Measurements from ENCODE around the gene HSPA1A. TPM values are rescaled to one million over a fixed set of nuclear protein-coding genes. Genes with fewer than 3 reads are reported as not detected.
"Not testable (repeated sequence)": the region's sequence is repeated elsewhere in the genome, so short reads cannot be mapped to it uniquely, and the experiment has no call there.

HSPA1A gene
- total RNA-seq, 1 experiment from 2014 or later = 20.3 TPM

DNA sequence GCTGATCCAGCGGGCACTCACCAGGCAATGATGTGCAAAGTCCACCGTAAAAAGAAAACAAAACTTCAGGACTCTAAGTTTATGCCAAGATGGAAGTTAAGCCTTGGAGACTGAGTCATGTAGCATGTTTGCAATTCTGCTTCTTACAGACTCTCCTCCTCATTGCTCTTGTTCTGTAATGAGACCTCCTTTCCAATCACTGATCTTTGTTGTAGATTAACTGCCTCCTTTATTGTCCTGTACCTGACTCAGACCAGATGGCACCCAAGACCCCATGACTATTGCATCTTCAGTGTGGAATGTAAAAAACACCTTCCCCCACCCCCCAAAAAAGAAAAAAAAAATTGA is 36.1 kb downstream of the HSPA1A start:
- H3K27ac Mint-ChIP-seq (ENCODE audit: low read depth, unreplicated experiment) = no peak overlapping the region
- no peaks in the 10 kb centered on the region for H3K9me3 Mint-ChIP-seq (ENCODE audit: unreplicated experiment)
- BruUV-seq (replicated peaks) = no TSS peak
- intact Hi-C loops (cut with micrococcal nuclease) = no loop called here
- H3K4me1 Mint-ChIP-seq (ENCODE audit: insufficient read depth, unreplicated experiment) = no peaks in the 10 kb centered on the region
- no peaks in the 10 kb centered on the region for H3K27me3 Mint-ChIP-seq (ENCODE audit: insufficient read depth, unreplicated experiment)
- DNase-seq (ENCODE audit: unreplicated experiment) = no peak
- TF ChIP-seq, protein P1, sequence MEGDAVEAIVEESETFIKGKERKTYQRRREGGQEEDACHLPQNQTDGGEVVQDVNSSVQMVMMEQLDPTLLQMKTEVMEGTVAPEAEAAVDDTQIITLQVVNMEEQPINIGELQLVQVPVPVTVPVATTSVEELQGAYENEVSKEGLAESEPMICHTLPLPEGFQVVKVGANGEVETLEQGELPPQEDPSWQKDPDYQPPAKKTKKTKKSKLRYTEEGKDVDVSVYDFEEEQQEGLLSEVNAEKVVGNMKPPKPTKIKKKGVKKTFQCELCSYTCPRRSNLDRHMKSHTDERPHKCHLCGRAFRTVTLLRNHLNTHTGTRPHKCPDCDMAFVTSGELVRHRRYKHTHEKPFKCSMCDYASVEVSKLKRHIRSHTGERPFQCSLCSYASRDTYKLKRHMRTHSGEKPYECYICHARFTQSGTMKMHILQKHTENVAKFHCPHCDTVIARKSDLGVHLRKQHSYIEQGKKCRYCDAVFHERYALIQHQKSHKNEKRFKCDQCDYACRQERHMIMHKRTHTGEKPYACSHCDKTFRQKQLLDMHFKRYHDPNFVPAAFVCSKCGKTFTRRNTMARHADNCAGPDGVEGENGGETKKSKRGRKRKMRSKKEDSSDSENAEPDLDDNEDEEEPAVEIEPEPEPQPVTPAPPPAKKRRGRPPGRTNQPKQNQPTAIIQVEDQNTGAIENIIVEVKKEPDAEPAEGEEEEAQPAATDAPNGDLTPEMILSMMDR (IDR thresholded peaks at IDR 0.05; ENCODE audit: unreplicated experiment) = no peak
- ChIA-PET CTCF (interaction anchor here (0.6 to 0.9 kb wide), 2 partner anchors 45 to 81 kb away, joined by 3 to 4 read pairs; no protein-coding TSS in a partner anchor), POLR2A (no interaction called here)
- H3K4me3 Mint-ChIP-seq (ENCODE audit: unreplicated experiment) = no peak overlapping the region
- H3K36me3 Mint-ChIP-seq (ENCODE audit: insufficient read depth, unreplicated experiment) = no peaks in the 10 kb centered on the region

DNA sequence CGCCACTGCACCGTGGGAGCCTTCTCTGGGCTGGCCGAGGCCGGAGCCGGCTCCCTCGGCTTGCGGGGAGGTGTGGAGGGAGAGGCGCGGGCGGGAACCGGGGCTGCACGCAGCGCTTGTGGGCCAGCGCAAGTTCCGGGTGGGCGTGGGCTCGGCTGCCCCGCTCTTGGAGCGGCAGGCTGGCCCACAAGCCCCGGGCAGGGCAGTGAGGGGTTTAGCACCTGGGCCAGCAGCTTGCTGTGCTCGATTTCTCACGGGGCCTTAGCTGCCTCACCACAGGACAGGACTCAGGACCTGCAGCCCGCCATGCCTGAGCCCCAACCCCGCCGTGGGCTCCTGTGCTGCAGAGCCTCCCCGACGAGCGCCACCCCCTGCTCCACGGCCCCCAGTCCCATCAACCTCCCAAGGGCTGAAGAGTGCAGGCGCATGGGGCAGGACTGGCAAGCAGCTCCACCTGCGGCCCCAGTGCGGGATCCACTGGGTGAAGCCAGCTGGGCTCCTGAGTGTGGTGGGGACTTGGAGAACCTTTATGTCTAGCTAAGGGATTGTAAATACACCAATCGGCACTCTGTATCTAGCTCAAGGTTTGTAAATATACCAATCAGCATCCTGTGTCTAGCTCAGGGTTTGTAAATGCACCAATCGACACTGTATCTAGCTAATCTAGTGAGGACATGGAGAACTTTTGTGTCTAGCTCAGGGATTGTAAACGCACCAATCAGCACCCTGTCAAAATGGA is 36.8 kb downstream of the HSPA1A start:
- H3K4me3 Mint-ChIP-seq (ENCODE audit: unreplicated experiment); CTCF ChIA-PET; intact Hi-C loops (cut with micrococcal nuclease); H3K27ac Mint-ChIP-seq (ENCODE audit: low read depth, unreplicated experiment); BruUV-seq (replicated peaks); H3K36me3 Mint-ChIP-seq (ENCODE audit: insufficient read depth, unreplicated experiment); H3K4me1 Mint-ChIP-seq (ENCODE audit: insufficient read depth, unreplicated experiment); DNase-seq (ENCODE audit: unreplicated experiment); H3K27me3 Mint-ChIP-seq (ENCODE audit: insufficient read depth, unreplicated experiment); H3K9me3 Mint-ChIP-seq (ENCODE audit: unreplicated experiment): not testable (repeated sequence)
- POLR2A ChIA-PET = interaction anchor here (0.6 kb wide), 1 partner anchor 310 kb away, joined by 3 read pairs; no protein-coding TSS in a partner anchor

DNA sequence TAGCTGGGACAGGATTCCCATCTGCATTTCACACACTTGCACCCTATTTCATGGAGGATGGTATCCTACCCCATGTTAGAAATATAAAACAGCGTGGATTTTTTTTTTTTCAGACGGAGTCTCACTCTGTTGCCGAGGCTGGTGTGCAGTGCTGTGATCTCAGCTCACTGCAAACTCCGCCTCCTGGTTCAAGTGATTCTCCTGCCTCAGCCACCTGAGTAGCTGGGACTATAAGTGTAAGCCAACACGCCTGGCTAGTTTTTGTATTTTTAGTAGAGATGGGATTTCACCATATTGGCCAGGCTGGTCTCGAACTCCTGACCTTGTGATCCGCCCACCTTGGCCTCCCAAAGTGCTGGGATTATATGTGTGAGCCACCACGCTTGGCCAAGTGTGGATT is 42.4 kb downstream of the HSPA1A start:
- H3K9me3 Mint-ChIP-seq (ENCODE audit: unreplicated experiment); intact Hi-C loops (cut with micrococcal nuclease); H3K4me3 Mint-ChIP-seq (ENCODE audit: unreplicated experiment); H3K27ac Mint-ChIP-seq (ENCODE audit: low read depth, unreplicated experiment); DNase-seq (ENCODE audit: unreplicated experiment); BruUV-seq (replicated peaks); H3K27me3 Mint-ChIP-seq (ENCODE audit: insufficient read depth, unreplicated experiment); H3K4me1 Mint-ChIP-seq (ENCODE audit: insufficient read depth, unreplicated experiment): not testable (repeated sequence)
- peaks cover 39% of the 10 kb centered on the region for H3K36me3 Mint-ChIP-seq (ENCODE audit: insufficient read depth, unreplicated experiment)
- POLR2A ChIA-PET = interaction anchor here (0.6 to 0.7 kb wide), 2 partner anchors 19 to 50 kb away, joined by 3 to 4 read pairs; no protein-coding TSS in a partner anchor
- CTCF ChIA-PET = interaction anchor here (0.5 to 0.6 kb wide), 2 partner anchors 24 to 866 kb away, joined by 3 to 4 read pairs; no protein-coding TSS in a partner anchor

DNA sequence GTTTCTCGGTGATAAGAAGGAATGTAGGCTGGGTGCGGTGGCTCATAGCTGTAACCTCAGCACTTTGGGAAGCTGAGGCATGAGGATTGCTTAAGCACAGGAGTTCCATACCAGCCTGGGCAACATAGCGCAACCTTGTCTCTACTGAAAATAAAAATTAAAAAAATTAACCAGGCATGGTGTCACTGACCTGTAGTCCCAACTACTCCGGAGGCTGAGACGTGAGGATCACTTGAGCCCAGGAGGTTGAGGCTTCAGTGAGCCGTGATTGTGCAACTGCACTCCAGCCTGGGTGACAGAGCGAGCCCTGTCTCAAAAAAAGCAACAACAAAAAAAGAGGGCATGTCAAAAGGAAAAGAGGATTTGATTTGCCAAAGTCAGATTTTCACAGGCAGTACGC is 43.4 kb downstream of the HSPA1A start:
- Mint-ChIP-seq H3K9me3 (ENCODE audit: unreplicated experiment) (no peaks in the 10 kb centered on the region), H3K4me3 (ENCODE audit: unreplicated experiment) (no peak overlapping the region), H3K27ac (ENCODE audit: low read depth, unreplicated experiment) (no peak overlapping the region), H3K27me3 (ENCODE audit: insufficient read depth, unreplicated experiment) (no peaks in the 10 kb centered on the region), H3K36me3 (ENCODE audit: insufficient read depth, unreplicated experiment) (peaks cover 40% of the 10 kb centered on the region), H3K4me1 (ENCODE audit: insufficient read depth, unreplicated experiment) (peaks cover 10% of the 10 kb centered on the region)
- BruUV-seq (replicated peaks) = no TSS peak
- ChIA-PET CTCF (interaction anchor here (0.6 to 1.2 kb wide), 3 partner anchors 29 to 166 kb away, joined by 3 read pairs; no protein-coding TSS in a partner anchor), POLR2A (interaction anchor here (0.6 kb wide), 2 partner anchors 49 to 316 kb away, joined by 3 to 4 read pairs; no protein-coding TSS in a partner anchor)
- no peak for DNase-seq (ENCODE audit: unreplicated experiment)
- intact Hi-C loops (cut with micrococcal nuclease) = no loop called here
- TF ChIP-seq, protein P1 (IDR thresholded peaks at IDR 0.05; ENCODE audit: unreplicated experiment) = no peak

DNA sequence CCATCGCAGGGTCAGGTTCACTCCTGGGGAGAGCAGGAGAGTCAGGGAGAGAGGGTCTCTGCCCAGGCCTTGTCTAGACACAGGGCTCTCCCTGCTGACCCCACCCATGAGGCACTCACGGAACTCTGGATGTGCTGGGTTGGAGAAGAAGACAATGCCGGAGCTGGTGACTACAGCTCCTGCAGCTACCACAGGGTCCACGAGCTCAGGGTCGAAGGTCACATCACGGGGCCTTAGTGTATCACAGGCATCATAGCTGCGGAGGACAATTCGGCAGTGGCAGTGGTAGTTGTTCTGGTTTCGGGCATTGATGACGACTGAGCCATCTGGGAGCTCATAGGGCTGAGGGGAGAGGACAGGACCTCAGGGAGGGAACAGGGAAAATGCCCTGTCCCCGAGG is 44.6 kb downstream of the HSPA1A start:
- POLR2A ChIA-PET = no interaction called here
- H3K4me1 Mint-ChIP-seq (ENCODE audit: insufficient read depth, unreplicated experiment) = peaks cover 10% of the 10 kb centered on the region
- TF ChIP-seq, protein P1 (IDR thresholded peaks at IDR 0.05; ENCODE audit: unreplicated experiment) = no peak
- intact Hi-C loops (cut with micrococcal nuclease) = no loop called here
- no peaks in the 10 kb centered on the region for H3K27me3 Mint-ChIP-seq (ENCODE audit: insufficient read depth, unreplicated experiment)
- H3K36me3 Mint-ChIP-seq (ENCODE audit: insufficient read depth, unreplicated experiment) = peaks cover 40% of the 10 kb centered on the region
- no peaks in the 10 kb centered on the region for H3K9me3 Mint-ChIP-seq (ENCODE audit: unreplicated experiment)
- no peak for DNase-seq (ENCODE audit: unreplicated experiment)
- no peak overlapping the region for H3K27ac Mint-ChIP-seq (ENCODE audit: low read depth, unreplicated experiment)
- H3K4me3 Mint-ChIP-seq (ENCODE audit: unreplicated experiment) = no peak overlapping the region
- no TSS peak for BruUV-seq (replicated peaks)
- CTCF ChIA-PET = interaction anchor here (1.1 to 1.2 kb wide), 2 partner anchors 28 to 92 kb away, joined by 3 read pairs; no protein-coding TSS in a partner anchor

All from MCF 10A (cell line).